Lung (tissue), 12 donors: ENCODE measurements around the gene SLC37A1. TPM values are rescaled to one million over a fixed set of nuclear protein-coding genes. Genes with fewer than 3 reads are reported as not detected.

Experiments used
- ATAC-seq: fragments of 200-7000 bp; cut with Tn5 transposase; one replicate; pipeline ENCODE4 v1.9.1; 2020; ENCODE audit warnings: moderate number of reproducible peaks; ENCODE audit not compliant: insufficient read depth, low FRiP score
- DNase-seq, 3 donors: peaks; one replicate each; pipeline ENCODE4 v3.0.0-alpha.2; 2013 to 2017
- H3K27ac ChIP-seq, 2 donors: one replicate each; pipeline ENCODE4 v1.5.1; 2013; ENCODE audit warnings: mild to moderate bottlenecking in 2 of 2, moderate library complexity in 2 of 2, control low read depth in 1 of 2, inconsistent platforms in 1 of 2, low read depth in 1 of 2, low read length in 1 of 2
- H3K27me3 ChIP-seq, 3 donors: one replicate each; pipeline ENCODE4 v1.5.1; 2013; ENCODE audit warnings: low read length in 2 of 3; ENCODE audit not compliant: control insufficient read depth in 3 of 3, insufficient read depth in 3 of 3
- H3K36me3 ChIP-seq, 4 donors: one replicate each; pipeline ENCODE4 v1.5.1; 2013; ENCODE audit warnings: low read length in 4 of 4, mild to moderate bottlenecking in 1 of 4, moderate library complexity in 1 of 4; ENCODE audit not compliant: control insufficient read depth in 4 of 4, insufficient read depth in 4 of 4
- H3K4me1 ChIP-seq, 5 donors: one replicate each; pipeline ENCODE4 v1.5.1; 2013; ENCODE audit warnings: low read length in 5 of 5, mild to moderate bottlenecking in 2 of 5, moderate library complexity in 1 of 5; ENCODE audit not compliant: control insufficient read depth in 5 of 5, insufficient read depth in 5 of 5
- H3K4me3 ChIP-seq: one replicate; pipeline ENCODE4 v1.5.1; 2013; ENCODE audit warnings: mild to moderate bottlenecking, control low read depth, moderate library complexity
- H3K9ac ChIP-seq, 2 donors: one replicate each; pipeline ENCODE4 v1.5.1; 2013; ENCODE audit warnings: low read length in 2 of 2, control low read depth in 1 of 2; ENCODE audit not compliant: insufficient read depth in 1 of 2
- H3K9me3 ChIP-seq, 4 donors: one replicate each; pipeline ENCODE4 v1.5.1; 2013; ENCODE audit warnings: low read length in 3 of 4, mild to moderate bottlenecking in 1 of 4, moderate library complexity in 1 of 4; ENCODE audit not compliant: control insufficient read depth in 4 of 4, insufficient read depth in 3 of 4
- WGBS, 2 donors: extraction: QIAGEN DNeasy Blood & Tissue Kit; methylation state at CpG; one replicate each; pipeline ENCODE4 v1.1.7; 2013; 5-methylcytosine and 5-hydroxymethylcytosine counted together
- polyA plus RNA-seq, 2 donors: library from polyadenylated mRNA; stranded (reverse); fragments of 200-250 nt; gene quantifications; one replicate each; pipeline ENCODE4 v1.2.1, GENCODE V29; 2013
- total RNA-seq, 2 donors: library from RNA; depleted of rRNA in 1 of 2; stranded (reverse); fragments of >200 nt in 1 of 2; gene quantifications; one replicate each; pipeline ENCODE4 v1.2.1, GENCODE V29; 2014 to 2021
- TF ChIP-seq, protein P1 (sequence below): IDR thresholded peaks from 2 replicates; pipeline ENCODE4 v1.5.1; 2012; ENCODE audit warnings: mild to moderate bottlenecking; ENCODE audit errors: control extremely low read depth, extremely low read depth
- donor health status: control.
- donor health status: control.
- donor health status: Bipolar disorder and iron deficiency.
- donor health status: healthy.
- donor health status: DM: yes; HTN: yes; CAD: no.

The SLC37A1 gene
- total and polyA plus RNA-seq, 4 donors, result 13.3 to 29.5 (median 19.6) TPM

DNA sequence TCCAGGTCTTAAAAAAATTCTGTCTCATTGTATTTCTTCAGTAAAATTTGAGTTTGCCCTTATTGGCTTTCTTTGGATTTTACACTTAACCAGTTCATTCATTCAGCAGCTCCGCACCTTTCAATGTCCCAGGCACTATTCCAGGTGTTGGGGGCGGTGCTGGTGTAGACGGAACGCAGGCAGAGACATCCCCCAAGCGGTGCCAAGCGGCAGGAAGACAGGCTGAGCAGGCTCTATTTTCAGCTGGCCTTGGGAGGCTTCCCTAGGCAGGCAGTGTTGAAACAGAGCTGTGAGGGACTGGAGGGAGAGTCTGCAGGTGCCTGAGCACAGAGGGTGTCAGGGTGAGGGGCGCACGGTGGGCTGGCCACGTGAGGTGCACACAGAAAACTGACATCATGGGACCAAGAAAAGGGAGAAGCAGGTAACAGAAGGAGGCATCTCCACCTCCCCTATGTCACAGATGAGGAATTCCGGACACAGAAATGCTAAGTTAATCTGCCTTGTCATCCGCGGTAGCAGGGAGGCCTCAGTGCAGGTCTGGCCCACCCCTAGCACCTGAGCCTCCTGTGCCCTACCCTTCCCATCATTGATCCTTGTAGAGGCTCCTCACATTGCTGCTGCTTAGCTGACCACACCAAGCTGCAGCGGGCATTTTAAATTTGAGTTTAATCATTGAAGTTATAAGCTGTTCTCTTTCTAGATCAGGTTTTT lies 40.8 kb downstream of the SLC37A1 start:
- Histone ChIP-seq H3K9ac (no peak overlapping the region), H3K27ac (no peak overlapping the region), H3K36me3 (peaks cover 0 to 35% (median 0%) of the 10 kb centered on the region in 4 donors), H3K9me3 (no peaks in the 10 kb centered on the region), H3K27me3 (no peaks in the 10 kb centered on the region), H3K4me3 (no peak overlapping the region), H3K4me1 (no peaks in the 10 kb centered on the region)
- DNase-seq, result no peak
- TF ChIP-seq, protein P1, sequence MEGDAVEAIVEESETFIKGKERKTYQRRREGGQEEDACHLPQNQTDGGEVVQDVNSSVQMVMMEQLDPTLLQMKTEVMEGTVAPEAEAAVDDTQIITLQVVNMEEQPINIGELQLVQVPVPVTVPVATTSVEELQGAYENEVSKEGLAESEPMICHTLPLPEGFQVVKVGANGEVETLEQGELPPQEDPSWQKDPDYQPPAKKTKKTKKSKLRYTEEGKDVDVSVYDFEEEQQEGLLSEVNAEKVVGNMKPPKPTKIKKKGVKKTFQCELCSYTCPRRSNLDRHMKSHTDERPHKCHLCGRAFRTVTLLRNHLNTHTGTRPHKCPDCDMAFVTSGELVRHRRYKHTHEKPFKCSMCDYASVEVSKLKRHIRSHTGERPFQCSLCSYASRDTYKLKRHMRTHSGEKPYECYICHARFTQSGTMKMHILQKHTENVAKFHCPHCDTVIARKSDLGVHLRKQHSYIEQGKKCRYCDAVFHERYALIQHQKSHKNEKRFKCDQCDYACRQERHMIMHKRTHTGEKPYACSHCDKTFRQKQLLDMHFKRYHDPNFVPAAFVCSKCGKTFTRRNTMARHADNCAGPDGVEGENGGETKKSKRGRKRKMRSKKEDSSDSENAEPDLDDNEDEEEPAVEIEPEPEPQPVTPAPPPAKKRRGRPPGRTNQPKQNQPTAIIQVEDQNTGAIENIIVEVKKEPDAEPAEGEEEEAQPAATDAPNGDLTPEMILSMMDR, result no peak
- 82 to 96% methylated on average over 13 of the region's 13 CpGs for WGBS, 2 donors
- no peak for ATAC-seq

DNA sequence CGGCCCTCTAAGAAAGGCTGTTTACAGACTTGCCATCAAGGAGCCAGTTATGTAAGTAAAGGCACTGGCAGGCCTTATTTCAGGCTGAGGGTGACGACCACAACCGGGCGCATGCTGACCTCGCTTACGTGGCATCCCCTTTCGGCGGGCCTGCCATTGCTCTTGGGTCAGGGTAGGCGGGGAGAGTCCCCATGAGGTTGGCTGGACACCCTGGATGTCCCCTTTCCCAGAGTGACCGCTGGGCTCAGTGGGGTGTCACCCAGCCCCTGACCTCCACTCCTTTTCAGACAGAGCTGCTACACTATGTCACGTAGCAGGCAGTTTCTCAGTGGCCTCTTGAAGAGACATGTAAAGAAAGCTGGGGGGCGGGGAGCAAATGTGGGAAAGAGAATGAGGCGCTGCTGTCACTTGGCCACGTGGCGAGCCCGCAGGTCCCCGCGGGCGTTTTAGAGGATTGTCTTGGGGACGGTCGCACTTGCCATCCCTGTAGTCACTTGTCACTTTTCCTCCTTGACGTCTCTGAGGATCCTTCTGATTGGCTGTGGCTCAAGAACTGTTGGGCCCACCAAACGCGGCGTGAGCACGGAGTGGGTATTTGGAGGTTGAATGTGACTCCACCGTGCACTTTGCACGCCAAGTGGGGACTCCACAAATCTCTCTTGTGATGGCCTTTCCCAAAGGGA lies 42.2 kb downstream of the SLC37A1 start:
- Histone ChIP-seq H3K9me3 (no peaks in the 10 kb centered on the region), H3K4me1 (no peaks in the 10 kb centered on the region), H3K27ac (no peak overlapping the region), H3K36me3 (peaks cover 0 to 37% (median 0%) of the 10 kb centered on the region in 4 donors), H3K4me3 (no peak overlapping the region), H3K9ac (no peak overlapping the region), H3K27me3 (no peaks in the 10 kb centered on the region)
- DNase-seq (no peak), ATAC-seq (no peak)
- TF ChIP-seq, protein P1, result no peak
- 94 to 95% methylated on average over 28 of the region's 28 CpGs for WGBS, 2 donors

DNA sequence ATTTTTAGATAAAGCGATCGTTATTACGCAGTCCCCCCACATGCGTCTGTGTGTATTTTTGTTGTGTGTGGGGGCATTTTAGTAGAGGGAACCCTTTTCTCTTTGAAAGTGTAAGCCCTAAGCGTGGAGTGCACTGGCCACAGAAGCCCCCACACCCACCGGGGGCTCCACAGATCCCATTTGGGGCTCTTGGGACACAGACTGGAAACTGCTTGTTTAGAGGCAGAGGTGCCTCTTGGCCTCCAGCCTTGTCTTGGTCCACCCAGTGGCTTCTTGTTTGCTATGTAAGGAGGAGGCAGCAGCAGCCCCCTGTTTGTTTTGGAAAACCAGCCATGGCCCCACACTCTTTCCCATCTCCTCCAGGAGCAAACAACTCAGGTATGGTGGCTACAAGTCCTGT lies 42.8 kb downstream of the SLC37A1 start:
- DNase-seq, result no peak
- no peak for ATAC-seq
- 95 to 97% methylated on average over 6 of the region's 6 CpGs for WGBS, 2 donors
- Histone ChIP-seq H3K36me3 (peaks cover 0 to 37% (median 0%) of the 10 kb centered on the region in 4 donors), H3K27me3 (no peaks in the 10 kb centered on the region), H3K4me3 (no peak overlapping the region), H3K9ac (no peak overlapping the region), H3K27ac (no peak overlapping the region), H3K9me3 (no peaks in the 10 kb centered on the region), H3K4me1 (no peaks in the 10 kb centered on the region)
- TF ChIP-seq, protein P1, result no peak
